ENCODE results near the gene ABCC4. TPM values are rescaled to one million over a fixed set of nuclear protein-coding genes. Genes with fewer than 3 reads are reported as not detected.

Gene ABCC4
- total and polyA plus RNA-seq, 2 experiments from 2014 or later = 4.3 to 12.2 TPM

DNA sequence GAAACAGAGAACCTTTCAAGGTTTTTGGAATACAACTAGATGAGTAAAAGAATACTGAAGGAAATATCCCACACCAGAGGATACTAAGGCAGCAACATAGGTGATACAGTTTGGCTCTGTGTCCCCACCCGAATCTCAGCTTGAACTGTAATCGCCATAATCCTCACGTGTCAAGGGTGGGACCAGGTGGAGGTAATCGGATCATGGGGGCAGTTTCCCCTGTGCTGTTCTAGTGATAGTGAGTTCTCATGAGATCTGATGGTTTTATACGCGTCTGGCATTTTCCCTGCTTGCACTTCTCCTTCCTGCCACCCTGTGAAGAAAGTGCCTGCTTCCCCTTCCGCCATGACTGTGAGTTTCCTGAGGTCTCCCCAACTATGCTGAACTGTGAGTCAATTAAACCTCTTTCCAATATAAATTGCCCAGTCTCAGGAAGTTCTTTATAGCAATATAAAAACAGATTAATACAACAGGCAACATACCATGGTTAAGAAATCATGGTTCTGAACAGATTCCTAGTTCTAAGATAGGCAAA is 97.0 kb downstream of the ABCC4 start:
- H4K20me1 ChIP-seq (replicated peaks; ENCODE audit: insufficient read depth) = no peaks in the 10 kb centered on the region; the same call in 1 of the 2 replicates
- no peaks in the 10 kb centered on the region for H3K36me3 ChIP-seq (ENCODE audit: insufficient read depth)
- no peak overlapping the region for H2AFZ ChIP-seq
- no peaks in the 10 kb centered on the region for H3K4me1 ChIP-seq (ENCODE audit: insufficient read depth)
- Mint-ChIP-seq H3K4me3 (no peak overlapping the region), H3K27ac (peak overlapping the region; percentile 3; the same call in 1 of the 2 replicates), H3K27me3 (ENCODE audit: insufficient read depth, low read depth, poor library complexity) (peaks cover 4% of the 10 kb centered on the region), H3K9me3 (no peaks in the 10 kb centered on the region; the same call in 2 of the 3 replicates), H3K4me1 (no peaks in the 10 kb centered on the region), H3K36me3 (ENCODE audit: low read depth) (peaks cover 5% of the 10 kb centered on the region; the same call in 1 of the 3 replicates)
- no peaks in the 10 kb centered on the region for H3K9me2 ChIP-seq (ENCODE audit: insufficient read depth)
- no peak overlapping the region for H3K27ac ChIP-seq (ENCODE audit: low read depth)
- TF ChIP-seq ZNF331 (CRISPR knock-in tag; IDR thresholded peaks at IDR 0.05; ENCODE audit: low read depth) = no peak
- no peaks in the 10 kb centered on the region for H3K27me3 ChIP-seq (ENCODE audit: insufficient read depth)
- H3K4me3 ChIP-seq = no peak overlapping the region
- H3K79me2 ChIP-seq (replicated peaks; ENCODE audit: insufficient read depth) = no peaks in the 10 kb centered on the region
- ATAC-seq = no peak
- no peaks in the 10 kb centered on the region for H3F3A ChIP-seq (replicated peaks; ENCODE audit: low read depth)
- H3K4me2 ChIP-seq = no peak overlapping the region
- DNase-seq (ENCODE audit: low spot score) = no peak

DNA sequence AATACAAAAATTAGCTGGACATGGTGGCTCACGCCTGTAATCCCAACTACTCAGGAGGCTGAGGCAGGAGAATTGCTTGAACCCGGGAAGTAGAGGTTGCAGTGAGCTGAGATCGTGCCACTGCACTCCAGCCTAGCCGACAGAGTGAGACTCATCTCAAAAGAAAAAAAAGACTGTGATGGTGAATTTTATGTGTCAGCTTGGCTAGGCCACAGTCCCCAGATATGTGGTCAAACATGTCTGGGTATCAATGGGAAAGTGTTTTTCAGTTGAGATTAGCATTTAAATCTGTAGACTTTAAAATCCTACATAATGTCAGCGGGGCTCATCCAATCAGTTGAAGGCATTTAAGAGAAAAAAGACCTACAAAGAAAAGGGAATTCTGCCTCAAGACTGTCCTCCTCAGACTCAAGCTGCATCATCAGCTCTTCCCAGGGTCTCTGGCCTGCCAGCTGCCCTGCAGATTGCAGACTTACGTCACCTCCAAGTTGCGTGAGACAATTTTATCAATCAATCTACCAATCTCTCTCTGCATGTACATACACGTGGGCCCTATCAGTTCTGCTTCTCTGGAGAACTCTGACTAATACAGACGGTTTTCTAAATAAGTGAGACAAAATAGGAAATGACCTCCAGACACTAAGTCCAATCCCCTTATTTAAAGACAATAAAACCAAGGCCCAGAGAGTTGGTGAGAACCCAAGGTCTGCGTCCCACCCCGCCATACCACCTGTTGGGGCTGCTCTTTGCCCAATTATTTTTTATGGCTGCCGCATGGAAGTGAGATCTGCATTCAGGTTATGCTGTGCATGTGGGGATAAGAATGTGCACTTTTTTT is 99.2 kb downstream of the ABCC4 start:
- H3K4me1 Mint-ChIP-seq = no peaks in the 10 kb centered on the region
- ATAC-seq (no peak), DNase-seq (ENCODE audit: low spot score) (no peak)
- H3F3A ChIP-seq (replicated peaks; ENCODE audit: low read depth) = no peaks in the 10 kb centered on the region
- H3K79me2 ChIP-seq (replicated peaks; ENCODE audit: insufficient read depth) = no peaks in the 10 kb centered on the region
- no peaks in the 10 kb centered on the region; the same call in 1 of the 2 replicates for H4K20me1 ChIP-seq (replicated peaks; ENCODE audit: insufficient read depth)
- H3K4me1 ChIP-seq (ENCODE audit: insufficient read depth) = no peaks in the 10 kb centered on the region
- H3K27me3 ChIP-seq (ENCODE audit: insufficient read depth) = no peaks in the 10 kb centered on the region
- peaks cover 4% of the 10 kb centered on the region; the same call in 1 of the 3 replicates for H3K9me3 Mint-ChIP-seq
- H3K4me3 Mint-ChIP-seq = no peak overlapping the region
- H3K36me3 Mint-ChIP-seq (ENCODE audit: low read depth) = peaks cover 9% of the 10 kb centered on the region; the same call in 1 of the 3 replicates
- H3K4me2 ChIP-seq = no peak overlapping the region
- no peak overlapping the region for H3K27ac ChIP-seq (ENCODE audit: low read depth)
- peaks cover 4% of the 10 kb centered on the region for H3K27me3 Mint-ChIP-seq (ENCODE audit: insufficient read depth, low read depth, poor library complexity)
- no peaks in the 10 kb centered on the region for H3K36me3 ChIP-seq (ENCODE audit: insufficient read depth)
- H3K4me3 ChIP-seq = no peak overlapping the region
- no peak overlapping the region for H2AFZ ChIP-seq
- H3K9me2 ChIP-seq (ENCODE audit: insufficient read depth) = no peaks in the 10 kb centered on the region
- no peak overlapping the region for H3K27ac Mint-ChIP-seq
- TF ChIP-seq, protein P1, sequence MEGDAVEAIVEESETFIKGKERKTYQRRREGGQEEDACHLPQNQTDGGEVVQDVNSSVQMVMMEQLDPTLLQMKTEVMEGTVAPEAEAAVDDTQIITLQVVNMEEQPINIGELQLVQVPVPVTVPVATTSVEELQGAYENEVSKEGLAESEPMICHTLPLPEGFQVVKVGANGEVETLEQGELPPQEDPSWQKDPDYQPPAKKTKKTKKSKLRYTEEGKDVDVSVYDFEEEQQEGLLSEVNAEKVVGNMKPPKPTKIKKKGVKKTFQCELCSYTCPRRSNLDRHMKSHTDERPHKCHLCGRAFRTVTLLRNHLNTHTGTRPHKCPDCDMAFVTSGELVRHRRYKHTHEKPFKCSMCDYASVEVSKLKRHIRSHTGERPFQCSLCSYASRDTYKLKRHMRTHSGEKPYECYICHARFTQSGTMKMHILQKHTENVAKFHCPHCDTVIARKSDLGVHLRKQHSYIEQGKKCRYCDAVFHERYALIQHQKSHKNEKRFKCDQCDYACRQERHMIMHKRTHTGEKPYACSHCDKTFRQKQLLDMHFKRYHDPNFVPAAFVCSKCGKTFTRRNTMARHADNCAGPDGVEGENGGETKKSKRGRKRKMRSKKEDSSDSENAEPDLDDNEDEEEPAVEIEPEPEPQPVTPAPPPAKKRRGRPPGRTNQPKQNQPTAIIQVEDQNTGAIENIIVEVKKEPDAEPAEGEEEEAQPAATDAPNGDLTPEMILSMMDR (conservative IDR thresholded peaks at IDR 0.05; ENCODE audit: low read depth in 2 of 2) = no peak
- TF ChIP-seq EZH2phosphoT487 (IDR thresholded peaks at IDR 0.05; ENCODE audit: unreplicated experiment) (no peak), NANOG (IDR thresholded peaks at IDR 0.05; ENCODE audit: borderline replicate concordance) (no peak)
- TF ChIP-seq, protein P2, sequence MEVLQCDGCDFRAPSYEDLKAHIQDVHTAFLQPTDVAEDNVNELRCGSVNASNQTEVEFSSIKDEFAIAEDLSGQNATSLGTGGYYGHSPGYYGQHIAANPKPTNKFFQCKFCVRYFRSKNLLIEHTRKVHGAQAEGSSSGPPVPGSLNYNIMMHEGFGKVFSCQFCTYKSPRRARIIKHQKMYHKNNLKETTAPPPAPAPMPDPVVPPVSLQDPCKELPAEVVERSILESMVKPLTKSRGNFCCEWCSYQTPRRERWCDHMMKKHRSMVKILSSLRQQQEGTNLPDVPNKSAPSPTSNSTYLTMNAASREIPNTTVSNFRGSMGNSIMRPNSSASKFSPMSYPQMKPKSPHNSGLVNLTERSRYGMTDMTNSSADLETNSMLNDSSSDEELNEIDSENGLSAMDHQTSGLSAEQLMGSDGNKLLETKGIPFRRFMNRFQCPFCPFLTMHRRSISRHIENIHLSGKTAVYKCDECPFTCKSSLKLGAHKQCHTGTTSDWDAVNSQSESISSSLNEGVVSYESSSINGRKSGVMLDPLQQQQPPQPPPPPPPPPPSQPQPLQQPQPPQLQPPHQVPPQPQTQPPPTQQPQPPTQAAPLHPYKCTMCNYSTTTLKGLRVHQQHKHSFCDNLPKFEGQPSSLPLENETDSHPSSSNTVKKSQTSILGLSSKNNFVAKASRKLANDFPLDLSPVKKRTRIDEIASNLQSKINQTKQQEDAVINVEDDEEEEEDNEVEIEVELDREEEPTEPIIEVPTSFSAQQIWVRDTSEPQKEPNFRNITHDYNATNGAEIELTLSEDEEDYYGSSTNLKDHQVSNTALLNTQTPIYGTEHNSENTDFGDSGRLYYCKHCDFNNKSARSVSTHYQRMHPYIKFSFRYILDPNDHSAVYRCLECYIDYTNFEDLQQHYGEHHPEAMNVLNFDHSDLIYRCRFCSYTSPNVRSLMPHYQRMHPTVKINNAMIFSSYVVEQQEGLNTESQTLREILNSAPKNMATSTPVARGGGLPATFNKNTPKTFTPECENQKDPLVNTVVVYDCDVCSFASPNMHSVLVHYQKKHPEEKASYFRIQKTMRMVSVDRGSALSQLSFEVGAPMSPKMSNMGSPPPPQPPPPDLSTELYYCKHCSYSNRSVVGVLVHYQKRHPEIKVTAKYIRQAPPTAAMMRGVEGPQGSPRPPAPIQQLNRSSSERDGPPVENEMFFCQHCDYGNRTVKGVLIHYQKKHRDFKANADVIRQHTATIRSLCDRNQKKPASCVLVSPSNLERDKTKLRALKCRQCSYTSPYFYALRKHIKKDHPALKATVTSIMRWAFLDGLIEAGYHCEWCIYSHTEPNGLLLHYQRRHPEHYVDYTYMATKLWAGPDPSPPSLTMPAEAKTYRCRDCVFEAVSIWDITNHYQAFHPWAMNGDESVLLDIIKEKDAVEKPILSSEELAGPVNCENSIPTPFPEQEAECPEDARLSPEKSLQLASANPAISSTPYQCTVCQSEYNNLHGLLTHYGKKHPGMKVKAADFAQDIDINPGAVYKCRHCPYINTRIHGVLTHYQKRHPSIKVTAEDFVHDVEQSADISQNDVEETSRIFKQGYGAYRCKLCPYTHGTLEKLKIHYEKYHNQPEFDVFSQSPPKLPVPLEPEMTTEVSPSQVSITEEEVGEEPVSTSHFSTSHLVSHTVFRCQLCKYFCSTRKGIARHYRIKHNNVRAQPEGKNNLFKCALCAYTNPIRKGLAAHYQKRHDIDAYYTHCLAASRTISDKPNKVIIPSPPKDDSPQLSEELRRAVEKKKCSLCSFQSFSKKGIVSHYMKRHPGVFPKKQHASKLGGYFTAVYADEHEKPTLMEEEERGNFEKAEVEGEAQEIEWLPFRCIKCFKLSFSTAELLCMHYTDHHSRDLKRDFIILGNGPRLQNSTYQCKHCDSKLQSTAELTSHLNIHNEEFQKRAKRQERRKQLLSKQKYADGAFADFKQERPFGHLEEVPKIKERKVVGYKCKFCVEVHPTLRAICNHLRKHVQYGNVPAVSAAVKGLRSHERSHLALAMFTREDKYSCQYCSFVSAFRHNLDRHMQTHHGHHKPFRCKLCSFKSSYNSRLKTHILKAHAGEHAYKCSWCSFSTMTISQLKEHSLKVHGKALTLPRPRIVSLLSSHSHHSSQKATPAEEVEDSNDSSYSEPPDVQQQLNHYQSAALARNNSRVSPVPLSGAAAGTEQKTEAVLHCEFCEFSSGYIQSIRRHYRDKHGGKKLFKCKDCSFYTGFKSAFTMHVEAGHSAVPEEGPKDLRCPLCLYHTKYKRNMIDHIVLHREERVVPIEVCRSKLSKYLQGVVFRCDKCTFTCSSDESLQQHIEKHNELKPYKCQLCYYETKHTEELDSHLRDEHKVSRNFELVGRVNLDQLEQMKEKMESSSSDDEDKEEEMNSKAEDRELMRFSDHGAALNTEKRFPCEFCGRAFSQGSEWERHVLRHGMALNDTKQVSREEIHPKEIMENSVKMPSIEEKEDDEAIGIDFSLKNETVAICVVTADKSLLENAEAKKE (CRISPR knock-in tag; IDR thresholded peaks at IDR 0.05) = no peak
- TF ChIP-seq, protein P3, sequence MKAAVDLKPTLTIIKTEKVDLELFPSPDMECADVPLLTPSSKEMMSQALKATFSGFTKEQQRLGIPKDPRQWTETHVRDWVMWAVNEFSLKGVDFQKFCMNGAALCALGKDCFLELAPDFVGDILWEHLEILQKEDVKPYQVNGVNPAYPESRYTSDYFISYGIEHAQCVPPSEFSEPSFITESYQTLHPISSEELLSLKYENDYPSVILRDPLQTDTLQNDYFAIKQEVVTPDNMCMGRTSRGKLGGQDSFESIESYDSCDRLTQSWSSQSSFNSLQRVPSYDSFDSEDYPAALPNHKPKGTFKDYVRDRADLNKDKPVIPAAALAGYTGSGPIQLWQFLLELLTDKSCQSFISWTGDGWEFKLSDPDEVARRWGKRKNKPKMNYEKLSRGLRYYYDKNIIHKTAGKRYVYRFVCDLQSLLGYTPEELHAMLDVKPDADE (IDR thresholded peaks at IDR 0.05) = no peak
